ENCODE results near the gene KCNQ1.

GRCh38 chr11:2804701-2805387, 360.0 kb downstream of the KCNQ1 start:
- TF ChIP-seq ZNF8 (CRISPR knock-in tag; IDR thresholded peaks at IDR 0.05) (no peak), TOX (CRISPR knock-in tag; IDR thresholded peaks at IDR 0.05; ENCODE audit: borderline replicate concordance) (no peak), OSR1 (CRISPR knock-in tag; IDR thresholded peaks at IDR 0.05) (no peak), CSRNP3 (CRISPR knock-in tag; IDR thresholded peaks at IDR 0.05) (no peak), ZC3H10 (CRISPR knock-in tag; IDR thresholded peaks at IDR 0.05) (no peak)

Data from SK-N-SH treated with all-trans-retinoic acid at 6 μM for 48 hours (cell line).